Measurements from ENCODE around the gene STMND1. TPM values are rescaled to one million over a fixed set of nuclear protein-coding genes. Genes with fewer than 3 reads are reported as not detected.

The STMND1 gene
- polyA plus RNA-seq, 2 of the 4 experiments (the other 2 are of a cell fraction) = not detected

DNA sequence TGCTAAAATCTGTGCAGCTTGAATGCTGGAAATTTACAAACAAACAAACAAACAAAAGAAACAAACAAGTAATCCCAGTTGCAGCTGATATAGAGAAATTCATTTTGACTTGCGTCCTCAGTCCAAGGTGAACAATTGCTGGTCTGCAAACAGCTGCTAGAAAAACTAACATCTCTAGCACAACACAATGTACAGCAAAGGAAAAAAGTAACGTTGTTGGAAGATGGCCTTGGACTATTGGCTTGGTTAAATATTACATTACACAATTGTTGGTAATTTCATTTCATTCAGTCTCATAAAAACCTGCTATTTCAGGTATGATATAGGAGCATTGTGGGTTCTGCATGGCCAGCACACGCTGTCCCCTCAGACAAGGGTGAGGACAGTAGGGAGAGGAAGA, 50.0 kb downstream of the STMND1 start:
- WGBS (ENCODE audit: missing lambda C conversion rate) = 26% methylated on average over 3 of the region's 3 CpGs
- Histone ChIP-seq H3K4me1 (no peaks in the 10 kb centered on the region), H3K27ac (no peak overlapping the region), H3K4me2 (no peak overlapping the region), H3K9me3 (peaks cover 9% of the 10 kb centered on the region; the same call in 1 of the 3 replicates), H3K4me3 (no peak overlapping the region)
- TF ChIP-seq SMC3 (IDR thresholded peaks at IDR 0.05) (no peak), JUNB (IDR thresholded peaks at IDR 0.05) (no peak), ZC3H11A (IDR thresholded peaks at IDR 0.05) (no peak), EHF (CRISPR knock-in tag; IDR thresholded peaks at IDR 0.05) (no peak), TP53 (CRISPR knock-in tag; IDR thresholded peaks at IDR 0.05) (no peak), FOSL2 (IDR thresholded peaks at IDR 0.05) (no peak), FOSL2 (CRISPR knock-in tag; IDR thresholded peaks at IDR 0.05) (no peak), RAD21 (conservative IDR thresholded peaks at IDR 0.05 in 1 of 2, IDR thresholded peaks at IDR 0.05 in 1 of 2) (no peak), HOXB5 (CRISPR knock-in tag; IDR thresholded peaks at IDR 0.05) (no peak), GATA3 (IDR thresholded peaks at IDR 0.05; ENCODE audit: borderline replicate concordance) (no peak), RARB (CRISPR knock-in tag; IDR thresholded peaks at IDR 0.05) (no peak), ESRRA (IDR thresholded peaks at IDR 0.05; ENCODE audit: borderline replicate concordance, low read length) (no peak)
- TF ChIP-seq, protein P1, sequence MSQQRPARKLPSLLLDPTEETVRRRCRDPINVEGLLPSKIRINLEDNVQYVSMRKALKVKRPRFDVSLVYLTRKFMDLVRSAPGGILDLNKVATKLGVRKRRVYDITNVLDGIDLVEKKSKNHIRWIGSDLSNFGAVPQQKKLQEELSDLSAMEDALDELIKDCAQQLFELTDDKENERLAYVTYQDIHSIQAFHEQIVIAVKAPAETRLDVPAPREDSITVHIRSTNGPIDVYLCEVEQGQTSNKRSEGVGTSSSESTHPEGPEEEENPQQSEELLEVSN (IDR thresholded peaks at IDR 0.05; ENCODE audit: borderline replicate concordance, low read depth) = no peak
- TF ChIP-seq, protein P2, sequence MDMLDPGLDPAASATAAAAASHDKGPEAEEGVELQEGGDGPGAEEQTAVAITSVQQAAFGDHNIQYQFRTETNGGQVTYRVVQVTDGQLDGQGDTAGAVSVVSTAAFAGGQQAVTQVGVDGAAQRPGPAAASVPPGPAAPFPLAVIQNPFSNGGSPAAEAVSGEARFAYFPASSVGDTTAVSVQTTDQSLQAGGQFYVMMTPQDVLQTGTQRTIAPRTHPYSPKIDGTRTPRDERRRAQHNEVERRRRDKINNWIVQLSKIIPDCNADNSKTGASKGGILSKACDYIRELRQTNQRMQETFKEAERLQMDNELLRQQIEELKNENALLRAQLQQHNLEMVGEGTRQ (IDR thresholded peaks at IDR 0.05) = no peak
- TF ChIP-seq, protein P3, sequence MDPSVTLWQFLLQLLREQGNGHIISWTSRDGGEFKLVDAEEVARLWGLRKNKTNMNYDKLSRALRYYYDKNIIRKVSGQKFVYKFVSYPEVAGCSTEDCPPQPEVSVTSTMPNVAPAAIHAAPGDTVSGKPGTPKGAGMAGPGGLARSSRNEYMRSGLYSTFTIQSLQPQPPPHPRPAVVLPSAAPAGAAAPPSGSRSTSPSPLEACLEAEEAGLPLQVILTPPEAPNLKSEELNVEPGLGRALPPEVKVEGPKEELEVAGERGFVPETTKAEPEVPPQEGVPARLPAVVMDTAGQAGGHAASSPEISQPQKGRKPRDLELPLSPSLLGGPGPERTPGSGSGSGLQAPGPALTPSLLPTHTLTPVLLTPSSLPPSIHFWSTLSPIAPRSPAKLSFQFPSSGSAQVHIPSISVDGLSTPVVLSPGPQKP (IDR thresholded peaks at IDR 0.05; ENCODE audit: low read depth, low read length) = no peak
- TF ChIP-seq, protein P4, sequence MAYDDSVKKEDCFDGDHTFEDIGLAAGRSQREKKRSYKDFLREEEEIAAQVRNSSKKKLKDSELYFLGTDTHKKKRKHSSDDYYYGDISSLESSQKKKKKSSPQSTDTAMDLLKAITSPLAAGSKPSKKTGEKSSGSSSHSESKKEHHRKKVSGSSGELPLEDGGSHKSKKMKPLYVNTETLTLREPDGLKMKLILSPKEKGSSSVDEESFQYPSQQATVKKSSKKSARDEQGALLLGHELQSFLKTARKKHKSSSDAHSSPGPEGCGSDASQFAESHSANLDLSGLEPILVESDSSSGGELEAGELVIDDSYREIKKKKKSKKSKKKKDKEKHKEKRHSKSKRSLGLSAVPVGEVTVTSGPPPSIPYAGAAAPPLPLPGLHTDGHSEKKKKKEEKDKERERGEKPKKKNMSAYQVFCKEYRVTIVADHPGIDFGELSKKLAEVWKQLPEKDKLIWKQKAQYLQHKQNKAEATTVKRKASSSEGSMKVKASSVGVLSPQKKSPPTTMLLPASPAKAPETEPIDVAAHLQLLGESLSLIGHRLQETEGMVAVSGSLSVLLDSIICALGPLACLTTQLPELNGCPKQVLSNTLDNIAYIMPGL (CRISPR knock-in tag; IDR thresholded peaks at IDR 0.05; ENCODE audit: borderline replicate concordance) = no peak
- TF ChIP-seq, protein P5, sequence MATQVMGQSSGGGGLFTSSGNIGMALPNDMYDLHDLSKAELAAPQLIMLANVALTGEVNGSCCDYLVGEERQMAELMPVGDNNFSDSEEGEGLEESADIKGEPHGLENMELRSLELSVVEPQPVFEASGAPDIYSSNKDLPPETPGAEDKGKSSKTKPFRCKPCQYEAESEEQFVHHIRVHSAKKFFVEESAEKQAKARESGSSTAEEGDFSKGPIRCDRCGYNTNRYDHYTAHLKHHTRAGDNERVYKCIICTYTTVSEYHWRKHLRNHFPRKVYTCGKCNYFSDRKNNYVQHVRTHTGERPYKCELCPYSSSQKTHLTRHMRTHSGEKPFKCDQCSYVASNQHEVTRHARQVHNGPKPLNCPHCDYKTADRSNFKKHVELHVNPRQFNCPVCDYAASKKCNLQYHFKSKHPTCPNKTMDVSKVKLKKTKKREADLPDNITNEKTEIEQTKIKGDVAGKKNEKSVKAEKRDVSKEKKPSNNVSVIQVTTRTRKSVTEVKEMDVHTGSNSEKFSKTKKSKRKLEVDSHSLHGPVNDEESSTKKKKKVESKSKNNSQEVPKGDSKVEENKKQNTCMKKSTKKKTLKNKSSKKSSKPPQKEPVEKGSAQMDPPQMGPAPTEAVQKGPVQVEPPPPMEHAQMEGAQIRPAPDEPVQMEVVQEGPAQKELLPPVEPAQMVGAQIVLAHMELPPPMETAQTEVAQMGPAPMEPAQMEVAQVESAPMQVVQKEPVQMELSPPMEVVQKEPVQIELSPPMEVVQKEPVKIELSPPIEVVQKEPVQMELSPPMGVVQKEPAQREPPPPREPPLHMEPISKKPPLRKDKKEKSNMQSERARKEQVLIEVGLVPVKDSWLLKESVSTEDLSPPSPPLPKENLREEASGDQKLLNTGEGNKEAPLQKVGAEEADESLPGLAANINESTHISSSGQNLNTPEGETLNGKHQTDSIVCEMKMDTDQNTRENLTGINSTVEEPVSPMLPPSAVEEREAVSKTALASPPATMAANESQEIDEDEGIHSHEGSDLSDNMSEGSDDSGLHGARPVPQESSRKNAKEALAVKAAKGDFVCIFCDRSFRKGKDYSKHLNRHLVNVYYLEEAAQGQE (IDR thresholded peaks at IDR 0.05) = no peak
- TF ChIP-seq, protein P6, sequence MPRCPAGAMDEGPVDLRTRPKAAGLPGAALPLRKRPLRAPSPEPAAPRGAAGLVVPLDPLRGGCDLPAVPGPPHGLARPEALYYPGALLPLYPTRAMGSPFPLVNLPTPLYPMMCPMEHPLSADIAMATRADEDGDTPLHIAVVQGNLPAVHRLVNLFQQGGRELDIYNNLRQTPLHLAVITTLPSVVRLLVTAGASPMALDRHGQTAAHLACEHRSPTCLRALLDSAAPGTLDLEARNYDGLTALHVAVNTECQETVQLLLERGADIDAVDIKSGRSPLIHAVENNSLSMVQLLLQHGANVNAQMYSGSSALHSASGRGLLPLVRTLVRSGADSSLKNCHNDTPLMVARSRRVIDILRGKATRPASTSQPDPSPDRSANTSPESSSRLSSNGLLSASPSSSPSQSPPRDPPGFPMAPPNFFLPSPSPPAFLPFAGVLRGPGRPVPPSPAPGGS (IDR thresholded peaks at IDR 0.05) = no peak
- no peak for ATAC-seq
- ChIA-PET POLR2A (no interaction called here), CTCF (interaction anchor here (1.3 to 1.7 kb wide), 2 partner anchors 432 to 652 kb away, joined by 4 to 6 read pairs; no protein-coding TSS in a partner anchor)
- DNase-seq (ENCODE audit: low read depth in 1 of 2, low spot score in 1 of 2) = no peak
- no peak for FAIRE-seq
